ENCODE measurements around the gene MAML3.

MAML3 gene

DNA sequence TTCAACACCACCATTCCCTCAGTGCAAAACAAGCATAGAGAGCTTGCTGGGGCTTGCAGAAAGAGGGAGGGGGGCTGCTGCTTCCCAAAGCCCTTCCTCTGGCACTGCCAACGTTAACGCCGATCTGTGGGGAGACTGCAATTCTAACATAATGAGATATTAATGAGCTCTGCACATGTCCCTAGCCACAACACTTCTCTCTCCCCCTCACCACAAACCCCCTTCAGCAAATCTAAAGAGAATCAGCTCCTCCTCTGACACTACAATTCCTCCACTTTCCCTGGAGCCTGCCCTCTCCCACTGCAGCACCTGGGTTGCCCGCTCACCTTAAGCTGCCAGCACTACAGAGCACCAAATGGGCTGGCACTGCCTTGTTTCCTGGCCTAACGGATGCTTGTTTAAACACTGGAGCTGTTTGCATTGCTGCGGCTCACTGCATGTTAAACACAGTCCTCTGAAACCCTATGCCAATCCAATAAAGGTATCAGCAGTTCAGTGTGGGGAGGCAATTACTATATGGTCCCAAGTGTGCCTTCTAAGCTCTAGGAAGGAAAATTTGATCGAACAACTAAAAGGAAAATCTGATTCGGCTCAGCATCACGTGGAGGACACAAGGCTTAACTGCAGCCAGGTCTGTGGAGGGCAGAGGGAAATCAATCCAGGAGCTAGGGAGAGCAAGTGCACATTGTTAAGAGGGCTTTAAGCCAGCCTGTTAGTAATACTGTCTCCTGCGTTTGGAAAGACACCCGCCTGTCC, 232.4 kb downstream of the MAML3 start:
- no peak for DNase-seq (ENCODE audit: low read depth in 2 of 2)

DNA sequence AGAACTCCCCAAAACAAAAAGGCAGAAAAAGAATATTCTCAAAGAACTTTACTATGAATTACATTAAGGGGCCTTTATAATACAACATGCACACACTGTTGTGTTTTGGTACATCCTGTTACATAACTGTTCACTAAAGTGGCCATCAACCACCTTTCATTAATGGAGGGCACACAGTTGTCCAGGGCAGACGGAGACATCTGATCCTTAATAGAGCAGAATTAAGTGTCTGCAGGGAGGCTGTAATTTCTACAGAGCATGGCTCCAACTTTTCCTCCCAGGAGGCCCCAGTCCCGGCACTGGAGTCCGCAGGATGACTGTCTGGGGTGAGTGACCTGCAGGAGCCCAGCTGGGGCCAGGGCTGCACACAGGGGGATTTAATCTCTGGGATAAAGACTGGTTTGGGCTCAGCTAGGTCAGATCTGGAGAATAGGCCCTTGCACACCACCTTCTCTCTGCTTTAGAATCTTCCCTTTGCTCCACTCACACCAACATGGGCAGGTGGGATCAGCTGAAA, 233.4 kb downstream of the MAML3 start:
- DNase-seq (ENCODE audit: low read depth in 2 of 2): no peak

DNA sequence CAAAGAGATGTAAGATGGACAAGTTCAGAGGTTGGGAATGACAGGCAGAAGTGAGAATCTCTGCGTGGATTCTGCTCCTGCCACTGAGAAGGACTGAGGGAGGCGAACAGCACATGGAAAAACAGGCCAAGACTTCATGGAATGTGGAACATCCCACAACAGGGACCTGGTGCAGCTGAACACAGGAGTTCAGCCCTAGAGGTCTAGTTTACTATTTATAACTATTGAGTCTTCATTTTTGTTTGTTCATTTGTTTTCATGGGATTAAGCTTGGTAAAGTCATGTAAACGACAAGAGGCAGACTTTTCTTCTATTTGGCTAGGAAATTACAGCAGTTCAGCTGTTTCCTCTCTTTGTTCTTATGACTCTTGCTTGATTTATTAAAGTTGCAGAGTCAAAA, 234.5 kb downstream of the MAML3 start:
- no peak for DNase-seq (ENCODE audit: low read depth in 2 of 2)

DNA sequence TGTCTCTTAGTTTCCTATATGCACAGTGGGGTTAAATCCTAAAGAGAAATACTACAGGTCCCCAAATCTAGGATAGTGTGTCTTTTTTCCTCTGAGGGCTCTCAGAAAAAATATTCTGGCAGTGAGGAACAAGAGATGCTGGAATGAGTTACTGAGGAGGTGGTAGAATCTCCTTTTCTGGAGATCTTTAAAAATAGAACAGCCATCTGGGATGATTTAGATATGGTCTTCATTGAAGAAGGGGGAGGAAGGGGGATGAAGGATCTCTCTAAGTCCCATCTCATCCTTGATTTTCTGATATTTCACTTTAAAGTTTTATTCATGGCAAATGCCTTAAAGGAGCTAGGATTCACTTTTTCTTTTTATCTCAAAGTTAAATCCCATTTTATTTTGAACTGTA, 235.0 kb downstream of the MAML3 start:
- no peak for DNase-seq (ENCODE audit: low read depth in 2 of 2)

DNA sequence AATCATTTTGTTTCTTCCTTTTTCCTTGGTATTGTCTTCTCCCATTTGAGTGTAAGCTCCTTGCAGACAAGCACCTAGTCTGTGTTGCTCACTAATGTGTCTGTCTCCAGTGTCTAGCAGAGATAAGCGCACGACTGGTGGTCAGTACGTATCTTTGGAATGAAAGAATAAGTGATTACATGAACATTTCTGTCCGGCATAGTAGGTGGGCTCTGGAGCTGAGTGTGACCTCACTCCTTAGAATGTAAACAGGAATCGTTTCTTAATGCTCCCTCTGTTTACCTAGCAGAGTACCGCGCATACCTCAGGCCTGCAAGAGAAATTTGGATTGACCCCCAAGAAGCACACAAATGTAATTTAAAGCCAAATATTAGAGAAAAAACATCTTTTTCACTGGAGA, 235.4 kb downstream of the MAML3 start:
- DNase-seq (ENCODE audit: low read depth in 2 of 2): no peak

DNA sequence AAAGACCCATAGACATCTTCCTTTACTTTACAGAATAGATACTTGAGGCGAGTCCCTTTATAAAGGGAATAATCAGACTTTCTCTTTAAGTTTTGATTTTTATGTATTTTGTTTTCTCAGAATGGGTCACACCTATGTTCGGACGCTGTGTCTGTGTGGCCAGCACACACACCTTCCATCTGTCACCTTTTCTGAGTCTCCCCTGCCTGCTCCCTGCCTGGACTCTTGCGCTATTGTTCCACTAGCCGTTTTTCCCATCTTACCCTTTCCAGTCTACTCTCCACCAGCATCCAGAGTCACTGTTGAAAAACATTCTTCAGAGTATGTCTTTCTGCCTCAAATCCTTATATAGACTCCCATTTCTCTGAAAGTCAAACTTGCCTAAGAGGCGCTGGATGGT, 236.1 kb downstream of the MAML3 start:
- DNase-seq (ENCODE audit: low read depth in 2 of 2): no peak

DNA sequence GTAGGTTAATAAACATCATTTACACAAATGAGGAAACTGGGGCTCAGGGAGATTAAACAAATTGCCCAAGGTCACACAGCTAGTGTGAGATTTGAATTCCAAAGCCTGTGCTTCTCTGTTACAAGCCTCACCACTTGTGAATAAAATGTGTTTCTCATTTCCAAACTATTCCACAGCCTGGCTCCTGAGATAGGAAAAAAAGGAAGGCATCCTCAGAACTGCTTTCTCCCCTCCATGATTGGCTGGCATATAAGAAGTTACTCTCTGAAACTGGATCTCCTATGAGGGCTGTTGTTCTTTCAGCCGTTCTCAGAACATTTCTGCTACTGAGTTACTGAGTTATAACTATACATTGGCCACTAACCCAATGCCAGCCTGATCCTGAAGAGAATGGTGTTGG, 237.9 kb downstream of the MAML3 start:
- no peak for DNase-seq (ENCODE audit: low read depth in 2 of 2)

DNA sequence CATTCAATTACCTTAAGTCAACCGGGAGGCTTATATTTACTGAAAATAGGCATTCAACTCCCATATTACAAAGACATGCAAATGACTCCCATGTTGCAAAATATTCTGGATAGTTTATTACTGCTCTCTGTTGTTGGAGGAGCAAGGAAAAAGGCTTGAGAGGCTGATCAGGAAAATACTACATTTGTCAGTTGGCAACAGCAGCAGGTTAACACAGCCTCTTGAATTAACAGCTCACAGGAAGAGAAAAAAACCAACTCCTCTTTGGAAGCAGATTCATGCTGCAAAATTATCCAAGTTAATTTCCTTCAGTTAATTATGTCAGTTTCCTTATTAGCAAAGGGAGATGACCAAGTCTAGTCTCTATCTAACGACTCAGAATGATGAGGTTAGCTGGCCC, 238.9 kb downstream of the MAML3 start:
- no peak for DNase-seq (ENCODE audit: low read depth in 2 of 2)

DNA sequence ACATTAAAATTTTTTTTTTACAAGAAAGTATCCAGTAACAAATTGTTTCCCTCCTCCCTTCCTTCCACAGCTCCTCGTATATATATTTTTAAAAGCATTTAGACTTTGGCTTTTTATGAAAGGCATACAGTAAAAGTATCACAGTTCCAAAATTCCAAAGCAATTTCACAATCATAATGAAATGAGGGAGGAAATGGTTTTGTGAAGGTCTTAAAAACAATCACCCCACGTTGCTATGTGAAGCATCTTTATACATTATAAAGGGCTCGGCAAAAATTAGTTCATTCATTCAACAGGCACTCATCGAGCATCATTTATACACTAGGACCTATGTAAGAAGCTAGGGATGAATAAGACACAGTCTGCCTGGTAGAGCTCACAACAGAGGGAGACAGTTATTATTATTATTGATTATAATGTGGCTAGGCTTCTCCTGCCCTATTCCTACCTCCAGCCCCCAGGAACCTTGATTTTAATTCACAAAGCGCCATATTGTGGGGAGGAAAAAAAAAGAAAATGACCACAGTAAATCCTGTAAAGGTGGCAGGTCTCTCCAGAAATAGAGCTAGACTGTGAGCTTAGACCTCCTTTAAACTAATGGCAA, 239.9 kb downstream of the MAML3 start:
- DNase-seq (ENCODE audit: low read depth in 2 of 2): peak; percentile 75 to 80

DNA sequence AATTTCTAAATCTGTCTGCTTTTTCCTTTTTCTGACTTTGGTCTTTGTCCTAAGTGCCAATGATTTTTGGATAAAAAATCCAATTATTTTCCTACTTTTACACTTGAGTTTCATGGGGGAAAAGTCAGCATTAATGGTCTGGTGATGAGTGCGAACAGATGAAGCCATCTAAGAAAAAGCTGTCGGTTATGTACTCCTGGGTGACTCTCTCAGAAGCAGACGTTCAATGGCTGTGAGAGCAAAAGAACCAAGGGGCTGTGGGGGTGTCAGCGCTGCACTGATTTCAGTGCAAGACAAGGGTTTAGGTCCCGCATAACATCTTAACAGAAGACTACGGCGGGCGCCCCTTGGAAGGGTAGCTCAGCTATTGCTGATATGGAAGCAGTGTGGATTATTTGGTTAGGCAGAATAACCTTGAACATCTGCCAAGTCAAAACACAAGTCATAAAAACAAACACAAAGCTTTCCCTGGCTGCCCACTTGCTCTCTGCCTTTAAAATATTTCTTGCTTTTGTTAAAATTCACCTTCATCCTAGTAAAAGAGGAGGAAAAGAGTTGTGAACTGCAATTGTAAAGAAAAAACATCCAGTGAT, 240.5 kb downstream of the MAML3 start:
- no peak for DNase-seq (ENCODE audit: low read depth in 2 of 2)

DNA sequence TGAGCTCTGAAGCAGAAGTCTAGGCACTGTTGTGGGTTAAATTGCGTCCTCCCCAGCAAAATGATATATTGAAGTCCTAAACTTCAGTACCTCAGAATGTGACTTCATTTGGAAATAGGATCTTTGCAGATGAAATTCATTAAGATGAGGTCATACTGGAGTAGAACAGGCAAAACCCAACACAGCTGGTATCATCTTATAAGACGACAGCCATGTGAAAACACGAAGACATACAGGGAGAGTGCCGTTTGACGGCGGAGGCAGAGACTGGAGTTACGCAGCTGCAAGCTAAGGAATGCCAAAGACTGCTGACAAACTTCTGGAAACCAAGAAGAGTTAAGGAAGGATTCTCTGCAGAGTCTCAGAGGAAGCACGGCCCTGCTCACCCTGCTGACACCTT, 241.5 kb downstream of the MAML3 start:
- DNase-seq (ENCODE audit: low read depth in 2 of 2): no peak

DNA sequence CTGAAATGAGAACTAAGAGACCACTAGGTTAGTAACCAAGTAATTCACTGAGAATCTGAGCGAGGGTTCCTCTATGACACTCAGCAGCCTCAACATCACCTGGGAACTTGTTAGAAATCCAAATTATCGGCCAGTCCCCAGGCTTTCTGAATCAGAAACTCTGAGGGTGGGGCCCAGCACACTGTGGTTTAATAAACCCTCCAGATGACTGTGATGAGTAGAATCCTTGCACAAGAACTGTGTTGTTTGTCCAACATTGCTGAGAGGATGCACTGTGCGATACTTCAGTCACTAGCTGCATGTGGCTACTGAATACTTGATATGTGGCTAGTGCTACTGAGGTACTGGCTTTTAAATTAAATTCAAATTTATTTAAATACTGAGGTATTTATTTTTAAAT, 243.9 kb downstream of the MAML3 start:
- no peak for DNase-seq (ENCODE audit: low read depth in 2 of 2)

DNA sequence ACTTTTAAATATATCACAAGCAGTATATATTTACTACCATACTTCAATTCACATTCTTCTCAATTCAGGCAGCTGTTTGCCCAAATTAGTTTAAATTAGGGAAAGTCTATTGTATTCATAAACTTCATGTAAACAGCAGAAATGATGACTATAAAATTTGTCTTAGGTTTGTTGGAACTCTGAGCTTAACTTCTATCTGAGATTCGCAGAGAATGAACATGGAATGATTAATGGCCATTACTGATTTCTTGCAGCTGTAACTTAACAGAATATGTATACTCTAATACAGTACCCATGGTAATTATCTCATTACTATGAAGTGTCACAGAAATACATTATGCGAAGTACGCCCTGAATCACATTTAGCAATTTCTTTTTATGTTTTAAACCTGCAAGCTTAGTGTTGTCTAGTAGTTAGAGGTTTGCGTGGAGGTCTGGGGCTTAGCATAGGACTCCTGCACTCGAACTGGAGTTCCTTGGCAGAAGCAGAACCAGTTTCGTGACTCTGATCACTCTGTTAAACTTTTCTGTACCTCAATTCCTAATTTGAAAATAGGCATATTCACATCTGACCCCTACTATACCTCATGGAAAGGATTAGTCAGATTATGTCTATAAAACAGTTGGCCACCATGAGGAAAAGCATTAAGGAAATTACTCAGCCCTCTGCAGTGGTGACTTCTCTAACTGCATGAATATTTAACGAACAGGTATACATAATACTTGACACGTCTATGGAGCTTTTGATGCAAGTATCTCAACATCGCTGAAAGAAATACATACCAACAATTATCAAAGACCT, 245.1 kb downstream of the MAML3 start:
- DNase-seq (ENCODE audit: low read depth in 2 of 2): no peak

DNA sequence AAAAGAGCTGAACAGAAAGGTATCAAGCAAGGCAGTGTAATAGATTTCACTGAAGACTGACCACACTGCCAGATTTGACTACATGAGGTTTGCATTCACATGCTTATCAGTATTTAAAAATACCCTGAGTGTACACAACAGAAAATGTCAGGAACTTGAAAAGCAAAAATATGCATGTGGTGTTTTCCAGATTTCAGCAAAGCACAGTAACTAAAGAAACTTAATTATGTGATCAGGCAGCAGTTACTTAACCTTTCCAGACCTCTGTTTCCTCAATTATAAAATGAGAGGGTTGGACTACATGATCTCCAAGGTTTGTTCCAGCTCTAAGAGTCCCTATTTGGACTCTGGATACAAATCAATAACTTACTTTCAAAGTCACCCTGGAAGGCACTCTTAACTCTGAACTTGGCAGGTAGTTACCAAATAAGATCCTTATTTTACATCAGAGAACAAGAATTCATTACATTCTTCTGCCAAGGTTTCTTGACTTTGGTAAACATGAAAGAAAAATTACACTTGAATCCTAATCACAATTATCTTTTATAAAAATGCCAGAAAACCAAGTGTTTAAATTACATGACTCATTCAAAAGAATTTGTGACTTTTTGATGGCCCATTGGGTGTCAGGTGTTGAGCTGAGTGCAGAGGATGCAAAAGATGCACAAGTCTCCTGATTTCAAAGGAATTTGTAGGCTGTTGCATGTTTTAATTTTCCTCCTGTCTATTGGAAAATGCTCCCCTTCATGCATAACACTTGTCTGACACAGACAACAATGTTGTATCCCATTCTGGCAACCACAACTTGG, 246.8 kb downstream of the MAML3 start:
- no peak for DNase-seq (ENCODE audit: low read depth in 2 of 2)

DNA sequence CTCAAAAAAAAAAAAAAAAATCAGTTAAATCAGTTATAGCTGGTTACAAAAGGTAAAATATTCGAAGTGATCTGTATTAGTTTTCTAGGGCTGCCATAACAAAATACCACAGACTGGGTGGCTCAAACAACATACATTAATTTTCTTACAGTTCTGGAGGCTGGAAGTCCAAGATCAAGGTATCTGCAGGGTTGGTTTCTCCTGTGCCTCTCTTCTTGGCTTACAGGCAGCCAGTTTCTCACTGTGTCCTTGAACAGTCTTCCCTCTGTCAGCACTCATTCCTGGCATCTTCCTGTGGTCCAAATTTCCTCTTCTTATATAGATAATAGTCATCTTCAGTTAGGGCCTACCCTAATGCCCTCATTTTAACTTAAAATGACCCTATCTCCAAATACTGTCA, 248.5 kb downstream of the MAML3 start:
- DNase-seq (ENCODE audit: low read depth in 2 of 2): no peak

DNA sequence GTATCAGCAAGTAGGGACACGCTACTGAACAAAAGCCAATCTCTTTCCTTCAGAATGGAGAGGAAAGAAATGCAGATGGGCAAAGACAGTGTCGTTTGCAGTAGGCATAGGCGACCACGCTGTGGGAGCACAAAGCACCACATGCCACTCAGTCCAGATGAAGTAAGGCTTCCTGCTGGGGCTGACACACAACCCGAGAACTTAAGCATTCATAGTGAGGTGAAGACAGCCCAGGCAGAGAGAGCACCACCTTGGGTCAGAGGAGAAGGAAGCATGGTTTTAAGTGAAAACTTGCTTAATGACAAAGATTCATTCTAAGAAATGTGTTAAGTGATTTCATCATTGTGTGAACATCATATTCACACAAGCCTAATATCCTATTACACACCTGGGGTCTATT, 249.6 kb downstream of the MAML3 start:
- no peak for DNase-seq (ENCODE audit: low read depth in 2 of 2)

DNA sequence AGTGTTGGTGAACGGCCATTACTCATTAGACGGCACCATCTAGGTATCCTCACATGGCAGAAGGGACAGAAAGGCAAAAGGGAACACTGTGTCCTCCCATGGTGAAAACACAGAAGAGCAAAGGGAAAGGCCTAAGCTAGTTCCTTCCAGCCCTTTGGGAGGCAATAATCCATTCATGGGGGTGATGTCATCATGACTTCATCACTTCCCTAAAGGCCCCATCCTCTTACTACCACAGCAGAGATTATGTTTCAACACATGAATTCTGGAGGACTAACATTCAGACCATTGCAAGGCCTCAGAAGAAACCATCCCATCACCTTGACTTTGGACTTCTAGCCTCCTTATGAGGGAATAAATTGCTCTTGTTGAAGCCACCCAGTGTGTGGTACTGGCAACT, 250.1 kb downstream of the MAML3 start:
- no peak for DNase-seq (ENCODE audit: low read depth in 2 of 2)

DNA sequence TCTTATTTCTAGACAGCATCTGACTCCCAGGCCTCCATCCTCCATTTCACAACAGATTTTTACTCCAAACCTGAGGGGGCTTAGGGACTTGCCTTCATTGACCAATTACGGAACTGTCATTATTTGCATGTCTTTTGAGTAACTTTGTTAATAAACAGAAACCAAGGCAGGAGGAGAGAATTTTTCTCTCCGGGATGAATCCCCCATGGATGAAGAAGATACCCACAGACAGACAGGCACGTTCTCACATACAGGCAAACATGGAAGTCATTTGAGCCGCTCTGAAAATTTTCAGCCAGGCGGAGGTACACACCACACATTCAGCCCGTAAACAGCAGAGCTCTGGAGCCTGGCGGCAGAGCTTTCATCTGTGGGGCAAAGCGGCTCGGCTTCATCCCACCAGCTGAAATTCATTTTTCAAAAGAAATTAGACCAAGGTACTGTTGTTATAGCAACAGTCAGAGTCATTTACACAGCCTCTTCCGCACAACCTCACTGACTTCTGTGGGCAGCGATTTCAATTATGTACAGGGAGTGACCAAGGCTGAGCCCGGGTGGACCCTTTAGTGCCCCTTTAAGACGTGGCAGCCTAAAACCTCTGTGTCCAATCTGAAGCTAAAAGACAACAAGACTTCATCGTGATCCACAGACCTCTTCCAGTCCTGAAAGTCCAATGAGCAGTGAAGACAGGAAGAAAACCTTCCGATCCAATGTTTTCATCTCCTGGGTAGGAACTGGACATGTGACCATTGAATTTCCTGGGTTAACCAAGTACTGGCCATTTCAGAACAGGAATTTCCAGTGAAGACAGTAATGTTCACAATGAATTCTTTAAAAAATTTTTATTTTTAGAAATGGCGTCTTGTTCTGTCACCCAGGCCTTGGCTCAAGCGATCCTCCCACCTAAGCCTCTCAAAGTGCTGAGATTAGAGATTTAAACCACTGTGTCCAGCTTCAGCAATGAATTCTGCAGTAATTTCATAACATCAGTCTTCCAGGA, 251.4 kb downstream of the MAML3 start:
- DNase-seq (ENCODE audit: low read depth in 2 of 2): no peak

DNA sequence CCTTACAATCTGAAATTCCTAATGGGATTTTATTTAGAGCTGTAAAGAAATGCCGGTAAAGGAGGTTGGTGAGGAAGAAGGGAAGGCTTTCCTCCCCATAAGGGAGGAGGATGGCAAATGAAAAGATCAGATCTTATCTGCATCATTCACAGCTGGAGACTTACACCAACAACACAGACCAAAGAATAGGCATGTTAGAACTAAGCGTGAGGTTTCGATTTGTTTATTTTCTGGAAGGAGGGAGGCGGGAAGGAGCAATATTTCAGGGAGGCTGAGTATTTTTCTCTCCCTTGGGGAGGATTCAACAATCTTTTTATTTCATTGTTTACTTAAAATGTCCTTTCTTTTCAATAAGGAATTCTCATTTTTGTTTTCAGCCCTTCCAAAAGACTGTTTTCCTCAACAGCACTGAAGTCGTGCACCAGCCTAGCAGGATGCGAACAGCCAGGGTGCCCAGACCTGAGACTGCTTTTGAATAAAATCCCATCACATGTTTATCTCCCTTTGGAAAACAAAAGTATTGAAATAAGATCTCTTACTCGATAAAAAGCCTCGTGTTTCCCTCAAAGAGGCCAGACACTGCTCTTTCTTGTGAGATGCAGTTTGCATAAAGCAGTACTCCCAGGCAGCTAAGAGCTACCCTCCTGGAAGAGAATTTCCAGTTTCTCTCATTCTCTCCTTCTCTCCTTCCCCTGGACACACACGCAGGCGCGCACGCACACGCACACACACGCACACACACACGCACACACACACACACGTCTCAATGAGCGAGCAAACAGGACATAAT, 252.3 kb downstream of the MAML3 start:
- DNase-seq (ENCODE audit: low read depth in 2 of 2): no peak

All from fibroblast of skin of left biceps (primary cell).